ENCODE data around the gene SHH.

Gene SHH

GRCh38 chr7:155790666-155791065 lies 21.6 kb downstream of the SHH start:
- no peak for DNase-seq

- no peak for DNase-seq
Measured at GRCh38 chr7:155789001-155789725, 23.1 kb downstream of the SHH start.

DNA sequence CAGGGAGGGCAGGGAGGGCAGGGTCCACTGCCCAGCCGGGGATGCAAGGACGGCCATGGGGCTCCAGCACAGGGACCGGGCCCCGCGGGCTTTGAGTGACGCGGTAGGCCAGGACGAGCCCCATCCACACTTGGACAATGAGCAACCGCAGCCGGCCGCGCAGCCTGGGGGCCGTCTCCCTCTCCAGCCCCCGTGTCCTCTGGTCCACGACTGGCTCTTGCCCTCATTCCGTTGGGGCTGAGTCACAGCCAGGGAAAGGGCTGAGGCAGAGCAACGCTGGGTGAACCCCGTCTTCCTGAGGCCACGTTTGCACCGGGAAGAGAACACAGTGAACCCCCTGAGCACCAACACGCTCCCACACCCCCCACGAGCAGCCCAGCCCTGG lies 23.7 kb downstream of the SHH start:
- DNase-seq, result no peak

DNA sequence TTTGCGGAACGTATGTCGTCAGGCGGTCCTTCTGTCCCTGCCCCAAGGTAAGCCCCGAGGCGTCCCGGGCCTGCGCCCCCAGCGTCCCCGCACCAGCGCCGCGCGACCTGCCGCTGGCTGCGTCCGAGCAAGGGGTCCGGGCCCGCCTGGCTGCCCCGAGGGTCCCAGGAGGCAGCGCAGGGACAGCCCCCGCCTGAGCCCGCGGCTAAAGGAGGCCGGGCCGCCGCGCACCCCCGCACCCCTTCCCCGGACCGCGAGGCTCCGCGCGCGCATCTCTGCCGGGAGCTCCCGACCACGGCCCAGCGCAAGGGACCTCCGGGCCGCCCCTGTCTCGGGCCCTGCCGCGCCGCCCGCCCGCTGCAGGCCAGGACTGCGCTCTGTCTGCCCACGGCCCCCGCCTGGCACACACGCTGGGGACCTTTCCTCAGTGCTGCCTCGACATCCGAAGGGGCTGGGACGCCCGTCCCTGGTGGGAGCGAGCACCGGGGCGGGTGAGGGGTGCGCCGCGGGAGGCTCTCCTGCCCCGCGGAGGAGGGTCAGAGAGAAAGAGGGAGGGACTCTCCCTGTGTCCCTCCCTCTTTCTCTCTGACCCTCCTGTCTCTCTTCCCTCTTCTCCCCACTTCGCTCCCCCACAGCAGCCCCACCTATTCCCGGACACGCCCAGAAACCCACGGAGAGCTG lies 25.0 kb downstream of the SHH start:
- no peak for DNase-seq

- no peak for DNase-seq
Measured at GRCh38 chr7:155786491-155786890, 25.8 kb downstream of the SHH start.

DNA sequence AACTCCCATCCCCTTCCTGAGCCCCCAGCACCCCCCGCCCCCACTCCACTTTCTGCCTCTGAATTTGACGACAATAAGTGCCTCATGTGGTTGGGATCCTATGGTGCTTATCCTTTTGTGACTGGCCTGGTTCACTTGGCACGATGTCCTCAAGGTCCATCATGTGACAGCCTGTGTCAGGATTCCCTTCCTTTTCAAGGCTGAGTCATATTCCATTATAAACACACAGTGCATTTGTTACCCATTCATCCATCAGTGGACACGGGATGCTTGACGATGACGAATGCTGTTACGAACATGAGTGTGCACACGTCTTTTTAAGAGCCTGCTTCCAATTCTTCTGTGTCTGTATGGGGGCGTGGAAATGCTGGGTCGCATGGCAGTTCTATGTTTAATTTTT lies 26.7 kb downstream of the SHH start:
- DNase-seq, result no peak

- no peak for DNase-seq
Measured at GRCh38 chr7:155782466-155782865, 29.8 kb downstream of the SHH start.

DNA sequence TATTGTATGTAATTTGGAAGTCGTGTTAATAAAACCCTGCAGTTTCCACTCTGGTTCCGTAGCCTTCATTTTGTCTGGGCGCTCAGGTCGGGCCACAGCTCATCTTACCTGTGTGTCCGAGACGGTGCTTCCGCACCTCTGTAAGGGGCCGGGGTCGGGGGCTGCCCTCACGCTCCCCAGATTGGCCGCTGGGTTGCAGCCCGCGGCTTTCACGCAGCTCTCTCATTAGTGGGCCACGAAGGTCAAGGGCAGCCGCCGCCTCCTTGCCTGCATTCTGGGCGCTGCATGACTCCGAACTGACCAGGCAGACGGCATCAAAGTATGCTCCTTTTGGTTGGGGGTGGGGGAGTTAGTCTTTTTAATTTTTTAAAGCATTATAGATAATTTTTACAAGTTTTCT lies 30.8 kb downstream of the SHH start:
- DNase-seq, result no peak

DNA sequence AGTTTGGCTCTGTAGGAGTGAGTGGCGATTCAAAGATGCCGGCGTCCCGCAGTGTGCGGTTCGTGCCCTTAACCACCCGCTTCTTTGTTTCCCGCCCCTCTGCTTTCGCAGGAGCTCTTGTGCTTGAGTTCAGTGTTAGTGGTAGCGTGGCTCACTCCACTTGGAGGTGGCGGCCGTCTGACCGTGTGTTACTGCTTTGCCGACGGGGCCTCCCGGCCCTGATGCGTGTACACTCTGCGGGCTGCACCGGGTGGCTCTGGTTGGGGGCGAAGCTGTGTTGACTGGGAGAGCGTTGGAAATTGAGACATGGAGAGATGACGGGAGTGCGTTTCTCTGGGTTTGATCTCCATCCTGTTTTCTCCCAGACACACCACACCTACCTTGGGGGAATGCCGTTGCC lies 31.4 kb downstream of the SHH start:
- DNase-seq, result no peak

GRCh38 chr7:155778349-155778748 lies 33.9 kb downstream of the SHH start:
- no peak for DNase-seq

- DNase-seq, result no peak
Measured at GRCh38 chr7:155776606-155777005, 35.7 kb downstream of the SHH start.

DNA sequence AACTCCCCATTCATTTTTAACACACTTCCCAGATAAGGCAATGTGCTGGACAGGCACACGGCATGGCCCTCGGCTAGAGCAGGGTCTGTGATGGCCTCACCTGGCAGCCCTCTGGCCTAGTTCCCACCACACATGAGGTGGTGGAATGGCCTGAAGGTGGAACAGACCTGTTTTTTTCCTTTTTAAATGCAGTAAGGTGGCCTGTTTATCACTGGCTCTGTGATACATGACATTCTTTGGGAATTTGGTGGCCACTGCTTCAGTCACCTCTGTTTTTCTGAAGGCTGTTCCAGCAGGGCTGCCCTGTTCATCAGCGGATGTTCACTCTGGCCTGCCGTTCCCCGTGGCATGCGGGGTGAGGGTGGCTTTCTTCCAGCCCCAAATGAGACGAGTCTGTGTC lies 36.6 kb downstream of the SHH start:
- DNase-seq, result no peak

- no peak for DNase-seq
Measured at GRCh38 chr7:155774947-155775346, 37.3 kb downstream of the SHH start.

DNA sequence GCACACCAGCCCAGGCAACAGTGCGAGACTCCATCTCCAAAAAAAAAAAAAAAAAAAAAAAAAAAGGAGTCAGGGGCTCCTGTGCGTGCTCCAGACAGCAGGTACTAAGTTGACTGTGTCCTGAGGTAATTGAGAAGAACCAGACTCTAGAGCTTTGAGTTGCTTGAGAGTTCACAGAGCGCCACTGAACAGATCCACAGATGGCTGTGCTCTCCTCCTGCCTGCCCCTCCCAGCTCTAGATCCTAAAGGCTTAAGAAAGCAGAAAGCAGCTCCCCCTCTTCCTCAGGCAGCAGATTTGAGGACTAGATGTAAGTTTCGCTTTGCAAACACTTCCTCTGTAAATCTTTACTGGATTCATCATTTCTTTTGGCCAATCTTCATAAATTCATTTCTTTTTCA lies 38.7 kb downstream of the SHH start:
- no peak for DNase-seq

- no peak for DNase-seq
Measured at GRCh38 chr7:155770241-155770640, 42.0 kb downstream of the SHH start.

DNA sequence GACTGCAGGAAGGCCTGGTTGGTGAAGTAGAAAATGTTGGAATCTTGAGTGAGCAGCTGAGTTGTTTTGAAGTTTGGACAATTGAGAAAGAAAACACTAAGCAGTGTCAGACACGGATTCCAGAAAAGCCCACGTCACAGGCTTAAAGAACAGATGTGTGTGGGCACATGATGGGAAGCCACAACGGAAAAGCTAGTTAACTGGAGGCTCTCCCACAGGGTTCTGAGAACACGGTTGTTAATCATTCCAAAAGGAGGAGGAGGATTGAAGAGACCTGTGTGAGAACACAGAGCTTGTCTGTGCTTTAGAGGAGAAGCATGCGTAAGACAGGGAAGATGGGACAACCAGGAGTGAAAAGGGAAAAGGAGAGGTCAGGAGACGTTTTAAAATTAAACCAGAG lies 42.6 kb downstream of the SHH start:
- no peak for DNase-seq

DNA sequence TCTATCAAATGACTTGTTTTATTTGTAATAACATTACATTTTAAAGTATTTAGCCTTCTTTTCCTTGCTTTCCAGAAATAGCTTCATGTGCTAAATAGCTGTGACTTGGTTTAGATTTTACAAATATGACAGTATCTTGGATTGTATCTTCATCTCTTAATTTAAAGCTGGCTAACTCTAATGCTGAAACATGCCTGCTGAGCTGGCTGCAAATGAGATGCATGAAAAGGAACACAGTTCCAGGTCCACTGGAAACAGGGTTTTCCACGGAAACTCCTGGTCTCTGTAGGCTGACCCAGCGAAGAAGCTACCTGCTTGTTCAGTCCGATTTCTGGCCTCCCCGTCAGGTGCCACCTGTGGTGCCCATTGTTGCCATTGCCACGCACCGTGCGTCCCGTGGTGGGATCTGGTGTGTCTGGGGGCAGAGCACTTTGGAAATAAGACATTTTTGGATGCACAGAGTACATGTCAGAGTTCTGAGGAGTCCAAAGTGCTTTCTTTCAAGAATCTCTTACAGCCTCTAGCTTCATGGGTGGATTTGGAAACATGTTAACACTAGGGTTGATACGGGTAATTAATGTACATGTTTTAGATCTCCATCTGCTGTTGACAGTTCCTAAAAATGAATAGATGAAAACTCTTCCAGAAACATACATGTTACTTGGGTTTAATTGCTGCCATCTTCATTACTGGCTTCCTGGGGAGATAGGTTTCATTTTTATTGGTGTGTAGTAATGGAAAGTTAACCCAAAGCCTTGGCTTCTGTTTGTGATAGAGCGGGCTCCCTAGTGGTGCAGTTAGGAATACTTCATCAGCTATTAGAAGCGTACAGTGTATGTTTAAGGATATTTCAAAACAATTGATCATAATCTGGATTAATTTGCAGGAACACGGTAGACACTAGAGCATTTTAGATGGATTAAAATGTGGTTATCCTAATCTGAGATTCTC lies 45.0 kb downstream of the SHH start:
- DNase-seq, result no peak

DNA sequence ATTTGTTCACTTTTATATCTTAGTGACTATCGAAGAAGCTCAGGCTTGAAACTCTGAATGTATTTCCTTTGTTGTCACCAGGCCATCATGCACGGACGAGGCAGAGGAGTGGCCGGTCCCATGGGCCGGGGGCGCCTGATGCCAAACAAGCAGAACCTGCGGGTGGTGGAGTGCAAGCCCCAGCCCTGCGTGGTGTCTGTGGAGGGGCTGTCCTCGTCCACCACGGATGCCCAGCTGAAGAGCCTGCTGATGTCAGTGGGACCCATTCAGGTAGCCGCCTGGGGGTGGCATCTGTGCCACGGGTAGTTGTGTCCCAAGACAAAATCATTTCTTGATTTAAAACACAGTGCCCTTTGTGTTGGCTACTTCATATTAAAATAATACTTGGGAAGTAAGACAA lies 45.9 kb downstream of the SHH start:
- no peak for DNase-seq

GRCh38 chr7:155765458-155765857 lies 46.8 kb downstream of the SHH start:
- no peak for DNase-seq

- no peak for DNase-seq
Measured at GRCh38 chr7:155764438-155764793, 47.8 kb downstream of the SHH start.

DNA sequence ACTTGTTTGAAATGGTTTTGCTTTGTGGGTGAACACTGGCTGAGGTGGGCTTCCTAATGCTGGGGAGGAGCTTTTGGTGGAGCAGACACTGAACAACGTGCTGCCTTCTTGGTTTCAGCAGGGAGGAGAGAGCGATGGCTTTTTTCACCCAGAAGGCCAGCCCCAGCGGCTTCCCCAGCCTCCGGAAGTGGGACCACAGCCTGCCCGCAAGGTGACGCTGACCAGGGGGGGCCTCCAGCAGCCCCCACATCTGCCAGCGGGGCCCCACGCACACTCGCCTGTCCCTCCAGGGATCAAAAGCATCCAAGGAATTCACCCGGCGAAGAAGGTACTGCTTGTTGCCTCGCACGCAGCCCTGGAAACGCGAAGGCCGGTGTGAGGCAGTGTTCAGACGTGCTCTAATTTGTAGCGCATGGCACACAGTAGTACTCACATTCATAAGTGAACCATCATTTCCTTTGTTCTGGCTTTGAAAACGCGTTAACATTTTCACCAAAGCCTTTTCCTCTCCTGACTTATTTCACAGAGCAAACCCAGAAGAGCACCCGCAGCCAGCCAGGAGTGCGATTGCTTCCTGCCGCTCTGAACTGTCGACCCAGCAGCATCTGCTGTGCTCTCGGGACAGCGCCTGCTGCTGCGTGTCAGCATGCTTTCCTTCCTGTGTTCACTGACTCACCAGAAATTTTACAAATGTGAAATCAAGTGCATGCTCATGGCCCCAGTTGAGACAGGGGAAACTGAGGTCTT lies 48.4 kb downstream of the SHH start:
- DNase-seq, result no peak

DNA sequence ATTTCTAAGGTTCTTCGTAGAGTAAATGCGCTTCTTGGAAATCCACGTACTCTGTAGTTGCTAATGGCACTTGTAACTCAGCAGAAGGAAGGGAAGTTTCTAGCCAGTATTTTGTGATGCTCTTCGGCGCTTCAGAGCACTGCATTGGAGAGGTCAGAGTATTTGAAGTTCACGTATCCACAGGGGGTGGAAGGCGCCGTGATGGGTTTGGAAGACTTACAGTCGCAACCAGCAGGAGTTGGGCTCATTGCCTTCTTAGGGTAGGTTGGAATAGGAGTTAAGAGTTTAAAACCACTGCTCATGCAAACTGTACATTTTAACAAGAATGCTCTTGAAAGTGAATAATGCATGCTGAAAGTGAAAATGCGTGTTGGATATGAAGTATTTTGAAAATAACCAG lies 49.1 kb downstream of the SHH start:
- DNase-seq, result no peak

- no peak for DNase-seq
Measured at GRCh38 chr7:155762655-155763054, 49.6 kb downstream of the SHH start.

Data from DMS153 (cell line).